RWPE1 (cell line): ENCODE data around the gene EML4.

ENCODE experiments used
- CTCF ChIA-PET: fragments of 350-600 bp; sonication (Branson Sonifier 250); formaldehyde crosslinking; extraction: SDS; loops from one replicate; lab custom pipeline; 2021; lab: Yijun Ruan, JAX
- POLR2A ChIA-PET: fragments of 400-600 bp; formaldehyde crosslinking; extraction: SDS; loops from one replicate; lab custom pipeline; 2020; ENCODE audit warnings: antibody characterized with exemption; ENCODE audit not compliant: low non-redundant PET; lab: Yijun Ruan, JAX
- DNase-seq: peaks from one replicate; pipeline ENCODE4 v3.0.0; 2012; ENCODE audit warnings: low spot score
- H3K27ac ChIP-seq: fragments of 450-650 bp; 2 replicates; pipeline ENCODE4 v1.5.1; 2017
- CTCF ChIP-seq: fragments of 450-650 bp; conservative IDR thresholded peaks from 2 replicates; pipeline ENCODE4 v1.5.1; 2017; ENCODE audit warnings: low read depth, mild to moderate bottlenecking

The EML4 gene

GRCh38 chr2:42197792-42198191 is 28.6 kb downstream of the EML4 start:
- DNase-seq, result no peak
- CTCF ChIA-PET, result no interaction called here
- no peak overlapping the region for H3K27ac ChIP-seq
- no peak for TF ChIP-seq CTCF
- POLR2A ChIA-PET, result no interaction called here

- no peak for DNase-seq
- POLR2A ChIA-PET, result no interaction called here
- H3K27ac ChIP-seq, result no peak overlapping the region
- TF ChIP-seq CTCF, result no peak
- CTCF ChIA-PET, result no interaction called here
Measured at GRCh38 chr2:42198466-42198865, 29.3 kb downstream of the EML4 start.

GRCh38 chr2:42199002-42199401 is 29.8 kb downstream of the EML4 start:
- no peak for TF ChIP-seq CTCF
- ChIA-PET POLR2A (no interaction called here), CTCF (no interaction called here)
- H3K27ac ChIP-seq, result no peak overlapping the region
- no peak for DNase-seq

GRCh38 chr2:42199626-42200025 is 30.5 kb downstream of the EML4 start:
- no peak overlapping the region for H3K27ac ChIP-seq
- POLR2A ChIA-PET, result no interaction called here
- TF ChIP-seq CTCF, result no peak
- CTCF ChIA-PET, result no interaction called here
- DNase-seq, result no peak

- no peak overlapping the region for H3K27ac ChIP-seq
- no peak for DNase-seq
- POLR2A ChIA-PET, result no interaction called here
- CTCF ChIA-PET, result interaction anchor here (0.7 kb wide), 1 partner anchor 16 kb away, joined by 4 read pairs; no protein-coding TSS in a partner anchor
- TF ChIP-seq CTCF, result no peak
Measured at GRCh38 chr2:42200926-42201855, 32.0 kb downstream of the EML4 start.

GRCh38 chr2:42202634-42203008 is 33.5 kb downstream of the EML4 start:
- CTCF ChIA-PET, result no interaction called here
- TF ChIP-seq CTCF, result no peak
- no peak for DNase-seq
- POLR2A ChIA-PET, result no interaction called here
- H3K27ac ChIP-seq, result no peak overlapping the region
